ACC112 (cell line): ENCODE measurements around the gene INIP.
"Not testable (repeated sequence)": the region's sequence is repeated elsewhere in the genome, so short reads cannot be mapped to it uniquely, and the experiment has no call there.

Experiments
- H2AFZ ChIP-seq: fragments of 200-600 bp; sonication (generic); one replicate; pipeline ENCODE4 v1.6.0; 2017; ENCODE audit warnings: antibody characterized with exemption, low read length; ENCODE audit not compliant: unreplicated experiment
- H3K27ac ChIP-seq: fragments of 200-600 bp; sonication (generic); 2 replicates; pipeline ENCODE4 v1.5.1; 2014; ENCODE audit warnings: low read depth, mild to moderate bottlenecking, antibody characterized with exemption, low read length, moderate library complexity
- H3K27me3 ChIP-seq: fragments of 200-600 bp; sonication (generic); 2 replicates; pipeline ENCODE4 v1.6.1; 2014; ENCODE audit warnings: mild to moderate bottlenecking, antibody characterized with exemption, low read length, moderate library complexity, mixed read lengths; ENCODE audit not compliant: insufficient read depth
- H3K36me3 ChIP-seq: fragments of 200-600 bp; sonication (generic); 2 replicates; pipeline ENCODE4 v1.6.1; 2016; ENCODE audit warnings: mild to moderate bottlenecking, antibody characterized with exemption, low read length, moderate library complexity, mixed read lengths; ENCODE audit not compliant: insufficient read depth
- H3K4me1 ChIP-seq: fragments of 200-600 bp; sonication (generic); one replicate; pipeline ENCODE4 v1.6.1; 2016; ENCODE audit warnings: low read length, mixed read lengths; ENCODE audit not compliant: insufficient read depth, unreplicated experiment, control insufficient read depth
- H3K4me3 ChIP-seq: fragments of 200-600 bp; sonication (generic); 2 replicates; pipeline ENCODE4 v1.5.1; 2014; ENCODE audit warnings: mild to moderate bottlenecking, low read depth, low read length
- H3K79me2 ChIP-seq: fragments of 200-600 bp; sonication (generic); one replicate; pipeline ENCODE4 v1.6.0; 2016; ENCODE audit warnings: low read length; ENCODE audit not compliant: control insufficient read depth, unreplicated experiment, insufficient read depth

Gene INIP

DNA sequence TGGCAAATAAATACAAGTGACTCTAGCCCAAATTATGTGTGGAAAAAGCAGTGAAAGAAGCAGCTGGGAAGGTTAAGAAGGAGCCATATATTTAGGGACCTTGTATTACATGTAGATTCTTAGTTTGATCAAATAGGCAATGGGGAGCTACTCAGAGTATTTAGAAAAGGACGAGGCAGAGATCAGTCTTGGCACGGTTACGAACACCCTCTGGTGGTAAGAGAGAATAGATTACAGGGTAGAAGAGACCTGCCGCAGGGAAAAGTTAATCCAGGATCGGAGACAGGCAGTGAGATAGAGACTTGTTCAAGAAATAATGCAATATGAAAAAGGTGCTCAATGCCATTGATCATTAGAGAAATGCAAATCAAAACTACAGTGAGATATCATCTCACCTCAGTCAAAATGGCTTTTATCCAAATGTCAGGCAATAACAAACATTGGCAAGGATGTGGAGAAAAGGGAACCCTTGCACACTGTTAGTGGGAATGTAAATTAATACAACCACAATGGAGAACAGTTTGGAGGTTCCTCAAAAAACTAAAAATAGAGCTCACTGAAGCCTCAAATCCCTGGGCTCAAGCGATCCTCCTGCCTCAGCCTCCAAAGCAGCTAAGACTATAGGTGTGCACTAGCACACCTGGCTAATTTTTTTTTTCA, 12.0 kb downstream of the INIP start:
- H3K27me3 ChIP-seq = no peaks in the 10 kb centered on the region
- peaks cover 4% of the 10 kb centered on the region; the same call in 1 of the 2 replicates for H3K36me3 ChIP-seq
- H3K4me1 ChIP-seq = no peaks in the 10 kb centered on the region
- H2AFZ ChIP-seq = no peak overlapping the region
- H3K79me2 ChIP-seq = peaks cover 6% of the 10 kb centered on the region
- H3K4me3 ChIP-seq = no peak overlapping the region
- H3K27ac ChIP-seq = no peak overlapping the region

GRCh38 chr9:112703304-112703703, 14.6 kb downstream of the INIP start:
- no peak overlapping the region for H3K27ac ChIP-seq
- H3K4me1 ChIP-seq = no peaks in the 10 kb centered on the region
- no peaks in the 10 kb centered on the region for H3K27me3 ChIP-seq
- no peak overlapping the region for H3K4me3 ChIP-seq
- peaks cover 4% of the 10 kb centered on the region; the same call in 1 of the 2 replicates for H3K36me3 ChIP-seq
- H3K79me2 ChIP-seq = peaks cover 3% of the 10 kb centered on the region
- no peak overlapping the region for H2AFZ ChIP-seq

DNA sequence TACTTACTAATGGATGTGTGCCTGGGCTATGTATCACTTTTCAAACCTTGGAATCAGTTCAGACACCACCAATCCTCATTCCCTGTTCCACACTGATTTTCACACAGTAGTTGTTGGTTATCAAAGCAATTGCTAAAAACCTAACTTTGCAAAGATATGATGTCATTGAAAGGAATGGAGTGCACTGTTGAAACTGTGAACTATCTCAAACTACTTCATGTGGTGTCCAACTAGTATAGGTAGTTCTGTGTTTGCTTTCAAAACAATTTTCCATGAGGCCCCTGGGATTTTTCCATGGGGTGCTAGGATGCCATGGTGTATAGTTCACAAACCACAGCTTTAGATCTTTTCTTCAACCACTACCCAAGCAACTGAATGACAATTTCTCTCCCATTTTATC, 17.8 kb downstream of the INIP start:
- Histone ChIP-seq H2AFZ (no peak overlapping the region), H3K27me3 (no peaks in the 10 kb centered on the region), H3K4me3 (no peak overlapping the region), H3K79me2 (peaks cover 3% of the 10 kb centered on the region), H3K36me3 (peaks cover 18% of the 10 kb centered on the region), H3K27ac (no peak overlapping the region), H3K4me1 (no peaks in the 10 kb centered on the region)

DNA sequence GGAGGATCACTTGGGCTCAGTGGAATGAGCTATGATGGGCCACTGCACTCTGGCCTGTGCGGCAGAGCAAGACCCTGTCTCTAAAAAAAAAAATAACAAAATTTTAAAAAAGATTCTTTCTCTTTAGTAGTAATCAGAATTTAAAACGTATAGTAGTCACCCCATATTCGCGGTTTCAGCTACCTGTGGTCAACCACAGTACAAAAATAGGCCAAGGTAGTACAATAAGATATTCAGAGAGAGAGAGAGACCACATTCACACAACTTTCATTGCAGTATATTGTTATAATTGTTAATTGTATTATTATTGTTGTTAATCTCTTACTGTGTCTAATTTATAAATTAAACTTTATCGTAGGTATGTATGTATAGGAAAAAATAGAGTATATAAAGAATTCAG, 18.7 kb downstream of the INIP start:
- no peaks in the 10 kb centered on the region for H3K27me3 ChIP-seq
- peaks cover 3% of the 10 kb centered on the region for H3K79me2 ChIP-seq
- H3K36me3 ChIP-seq = peaks cover 18% of the 10 kb centered on the region
- H2AFZ ChIP-seq = no peak overlapping the region
- no peaks in the 10 kb centered on the region for H3K4me1 ChIP-seq
- no peak overlapping the region for H3K27ac ChIP-seq
- H3K4me3 ChIP-seq = no peak overlapping the region

DNA sequence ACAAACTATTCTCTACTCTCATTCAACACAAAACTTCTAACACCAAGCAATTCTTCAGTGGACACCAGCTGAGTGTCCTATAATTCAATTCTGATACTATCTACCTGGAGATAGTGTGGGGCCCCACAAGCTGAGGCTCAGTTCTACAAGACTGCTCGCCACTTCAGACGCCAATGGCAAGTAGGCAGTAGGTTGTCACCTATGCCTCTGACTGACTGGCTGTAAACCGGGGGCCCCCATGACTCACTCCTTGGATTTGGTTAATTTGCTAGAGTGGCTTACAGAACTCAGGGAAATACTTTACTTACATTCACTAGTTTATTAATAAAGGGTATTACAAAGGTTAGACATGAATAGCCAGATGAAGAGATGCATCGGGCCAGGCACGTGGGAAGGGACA, 21.5 kb downstream of the INIP start:
- no peaks in the 10 kb centered on the region for H3K27me3 ChIP-seq
- no peak overlapping the region for H3K27ac ChIP-seq
- peaks cover 19% of the 10 kb centered on the region for H3K36me3 ChIP-seq
- peaks cover 3% of the 10 kb centered on the region for H3K79me2 ChIP-seq
- H3K4me1 ChIP-seq = no peaks in the 10 kb centered on the region
- H3K4me3 ChIP-seq = no peak overlapping the region
- H2AFZ ChIP-seq = no peak overlapping the region

DNA sequence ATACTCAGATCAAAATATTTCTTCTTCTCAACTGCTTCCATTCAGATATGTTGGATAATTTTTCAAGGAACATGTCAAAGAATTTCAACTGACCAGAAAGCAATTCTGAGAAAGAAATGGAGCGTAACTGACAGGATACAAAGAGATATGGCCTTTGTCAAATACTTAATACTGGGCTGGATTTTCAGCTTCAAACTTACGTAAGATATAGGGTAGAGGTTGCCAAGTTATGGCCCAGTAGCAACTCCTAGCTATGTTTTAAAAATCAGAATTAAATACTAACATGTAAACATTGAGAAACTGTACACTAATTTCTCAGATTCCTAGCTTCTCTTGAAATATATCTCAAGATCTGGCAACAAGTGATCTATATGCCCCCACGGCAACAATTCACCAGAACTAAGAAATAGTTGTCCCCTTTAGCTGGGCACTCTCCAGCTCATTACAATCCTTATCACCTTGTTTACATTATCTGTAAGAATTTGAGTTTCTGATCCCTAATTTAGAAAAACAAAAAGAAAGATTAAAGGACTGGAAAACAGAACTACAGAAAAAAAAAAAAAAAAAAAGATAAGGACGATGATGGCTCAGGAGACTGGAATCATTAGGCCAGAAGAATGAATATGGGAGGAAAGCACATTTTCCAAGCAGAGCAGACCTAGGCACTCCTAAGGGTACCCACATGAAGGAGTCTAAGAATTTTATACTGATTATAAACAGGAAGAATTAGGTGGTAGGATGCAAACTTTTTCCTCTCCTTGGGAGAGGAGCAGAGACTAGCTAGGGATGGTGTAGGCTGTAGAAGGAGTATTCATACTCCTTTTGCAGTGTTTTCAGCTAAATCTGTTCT, 23.0 kb downstream of the INIP start:
- Histone ChIP-seq H3K27ac (no peak overlapping the region), H3K4me3 (no peak overlapping the region), H3K36me3 (peaks cover 24% of the 10 kb centered on the region), H2AFZ (no peak overlapping the region), H3K4me1 (no peaks in the 10 kb centered on the region), H3K27me3 (no peaks in the 10 kb centered on the region), H3K79me2 (peaks cover 3% of the 10 kb centered on the region)

GRCh38 chr9:112689161-112689740, 28.7 kb downstream of the INIP start:
- no peak overlapping the region for H3K27ac ChIP-seq
- no peak overlapping the region for H3K4me3 ChIP-seq
- no peaks in the 10 kb centered on the region for H3K27me3 ChIP-seq
- H3K79me2 ChIP-seq = no peaks in the 10 kb centered on the region
- H3K36me3 ChIP-seq = peaks cover 29% of the 10 kb centered on the region; the same call in 1 of the 2 replicates
- H2AFZ ChIP-seq = no peak overlapping the region
- no peaks in the 10 kb centered on the region for H3K4me1 ChIP-seq

- peaks cover 6% of the 10 kb centered on the region; the same call in 1 of the 2 replicates for H3K36me3 ChIP-seq
- no peaks in the 10 kb centered on the region for H3K79me2 ChIP-seq
- no peak overlapping the region for H2AFZ ChIP-seq
- H3K27me3 ChIP-seq = no peaks in the 10 kb centered on the region; the same call in 1 of the 2 replicates
- H3K27ac ChIP-seq = no peak overlapping the region
- no peaks in the 10 kb centered on the region for H3K4me1 ChIP-seq
- H3K4me3 ChIP-seq = no peak overlapping the region
Measured at GRCh38 chr9:112680731-112681402, 37.0 kb downstream of the INIP start.

GRCh38 chr9:112677040-112677439, 40.9 kb downstream of the INIP start:
- no peak overlapping the region for H3K27ac ChIP-seq
- no peaks in the 10 kb centered on the region for H3K4me1 ChIP-seq
- no peaks in the 10 kb centered on the region; the same call in 1 of the 2 replicates for H3K27me3 ChIP-seq
- H3K79me2 ChIP-seq = no peaks in the 10 kb centered on the region
- H3K4me3 ChIP-seq = no peak overlapping the region
- H2AFZ ChIP-seq = no peak overlapping the region
- H3K36me3 ChIP-seq = no peaks in the 10 kb centered on the region

DNA sequence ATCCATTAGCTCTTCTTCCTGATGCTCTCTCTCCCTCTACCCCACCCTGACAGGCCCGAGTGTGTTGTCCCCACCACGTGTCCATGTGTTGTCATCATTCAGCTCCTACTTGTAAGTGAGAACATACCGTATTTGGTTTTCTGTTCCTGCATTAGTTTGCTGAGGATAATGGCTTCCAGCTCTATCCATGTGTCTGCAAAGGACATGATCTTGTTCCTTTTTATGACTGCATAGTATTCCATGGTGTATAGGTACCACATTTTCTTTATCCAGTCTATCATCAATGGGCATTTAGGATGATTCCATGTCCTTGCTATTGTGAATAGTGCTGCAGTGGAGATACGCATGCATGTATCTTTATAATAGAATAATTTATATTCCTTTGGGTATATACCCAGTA, 44.7 kb downstream of the INIP start:
- not testable (repeated sequence) for H3K4me3 ChIP-seq, H3K79me2 ChIP-seq, H3K4me1 ChIP-seq, H3K27me3 ChIP-seq, H3K36me3 ChIP-seq, H2AFZ ChIP-seq, H3K27ac ChIP-seq
